Central memory CD8-positive, alpha-beta T cell (primary cell): ENCODE results near the gene WDR76.

Experiments
- ATAC-seq: fragments of 150-1000 bp; cut with Tn5 transposase; replicated peaks from 2 replicates; pipeline ENCODE4 v1.10.0; 2022; ENCODE audit warnings: mild to moderate bottlenecking, moderate FRiP score, moderate number of reproducible peaks; ENCODE audit not compliant: poor library complexity, severe bottlenecking; ENCODE audit errors: extremely low read depth
- DNase-seq, 2 donors: peaks; one replicate each; pipeline ENCODE4 v3.0.0; 2021; ENCODE audit warnings: low spot score in 2 of 2
- H3K27ac Mint-ChIP-seq: one replicate; pipeline ENCODE4 v1.8.0; 2022; ENCODE audit warnings: low read depth, mild to moderate bottlenecking, moderate library complexity, mixed read lengths
- H3K27me3 Mint-ChIP-seq: one replicate; pipeline ENCODE4 v1.8.0; 2022; ENCODE audit warnings: mixed read lengths
- H3K36me3 Mint-ChIP-seq: one replicate; pipeline ENCODE4 v1.8.0; 2022; ENCODE audit warnings: mild to moderate bottlenecking, moderate library complexity, mixed read lengths; ENCODE audit not compliant: insufficient read depth
- H3K4me1 Mint-ChIP-seq: one replicate; pipeline ENCODE4 v1.8.0; 2022; ENCODE audit warnings: mixed read lengths
- H3K4me3 Mint-ChIP-seq: one replicate; pipeline ENCODE4 v1.8.0; 2022; ENCODE audit warnings: mild to moderate bottlenecking, moderate library complexity, mixed read lengths
- H3K9me3 Mint-ChIP-seq: one replicate; pipeline ENCODE4 v1.8.0; 2022; ENCODE audit warnings: mixed read lengths

Gene WDR76

DNA sequence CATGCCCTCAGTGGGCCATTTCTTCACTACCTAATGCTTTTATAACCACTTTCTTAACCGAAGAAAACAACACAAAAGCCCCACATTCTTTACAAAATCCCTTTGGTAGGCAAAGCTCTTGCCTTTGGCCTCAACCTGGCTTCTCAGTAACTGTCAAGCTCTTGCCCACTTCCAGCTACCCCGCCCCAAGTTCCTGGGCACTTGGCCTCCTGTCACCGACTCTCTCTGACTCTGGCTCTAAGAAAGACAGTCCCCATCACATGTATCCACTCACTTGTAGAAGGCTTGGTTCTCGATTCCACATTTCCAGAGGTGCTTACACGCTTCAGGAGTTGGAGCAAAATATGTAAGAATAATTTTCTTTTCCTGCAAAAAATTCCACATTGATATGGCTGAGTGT is 61.1 kb downstream of the WDR76 start:
- H3K36me3 Mint-ChIP-seq, result peaks cover 2% of the 10 kb centered on the region

DNA sequence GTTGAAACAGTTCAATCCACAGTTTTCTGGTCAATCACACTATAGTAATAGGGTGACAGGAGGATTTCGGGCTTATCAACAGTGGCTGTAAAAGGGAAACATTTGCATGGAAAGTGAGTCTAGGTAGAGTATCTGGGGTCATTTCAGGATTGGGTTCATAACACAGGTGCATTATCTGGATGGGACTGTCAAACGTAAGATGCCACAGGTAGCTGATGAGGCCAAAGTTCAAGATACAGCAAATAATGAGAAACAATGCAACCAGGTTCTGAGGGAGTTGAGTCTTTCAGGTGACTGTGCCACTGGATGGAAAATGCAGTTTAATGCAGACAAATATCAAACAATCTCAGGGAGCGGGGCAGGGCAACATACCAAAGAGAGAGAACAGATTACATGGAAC is 62.2 kb downstream of the WDR76 start:
- Mint-ChIP-seq H3K4me1 (no peaks in the 10 kb centered on the region), H3K4me3 (no peak overlapping the region), H3K36me3 (peaks cover 2% of the 10 kb centered on the region), H3K27me3 (no peaks in the 10 kb centered on the region), H3K27ac (no peak overlapping the region), H3K9me3 (no peaks in the 10 kb centered on the region)
- DNase-seq (no peak), ATAC-seq (no peak)

More for the DNA sequence above, 61.1 kb downstream of the WDR76 start:
- Mint-ChIP-seq H3K27me3 (no peaks in the 10 kb centered on the region), H3K9me3 (no peaks in the 10 kb centered on the region), H3K4me1 (no peaks in the 10 kb centered on the region), H3K27ac (no peak overlapping the region), H3K4me3 (no peak overlapping the region)
- no peak for ATAC-seq
- DNase-seq, result no peak

DNA sequence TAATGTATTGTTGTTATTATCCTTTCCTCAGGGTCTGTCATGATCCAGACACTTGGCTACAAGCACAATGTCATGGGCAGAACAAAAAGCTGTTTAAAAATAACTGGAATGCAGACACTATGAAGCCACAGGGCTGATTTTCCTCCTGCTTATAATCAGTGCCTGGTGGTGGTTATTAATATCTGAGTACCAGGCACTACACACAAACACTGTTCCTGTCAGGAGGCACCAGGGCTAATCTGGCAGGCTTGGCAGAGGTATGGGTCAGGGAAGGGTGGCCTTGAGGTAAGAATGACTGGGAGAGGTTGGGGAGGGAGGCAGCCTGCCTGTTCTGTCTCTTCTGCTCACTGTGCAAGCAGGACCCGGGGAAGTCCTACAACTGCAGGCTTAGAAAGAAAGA is 67.2 kb downstream of the WDR76 start:
- no peaks in the 10 kb centered on the region for H3K27me3 Mint-ChIP-seq
- no peak for DNase-seq
- H3K36me3 Mint-ChIP-seq, result peaks cover 2% of the 10 kb centered on the region
- H3K9me3 Mint-ChIP-seq, result no peaks in the 10 kb centered on the region
- H3K27ac Mint-ChIP-seq, result no peak overlapping the region
- H3K4me1 Mint-ChIP-seq, result no peaks in the 10 kb centered on the region
- no peak for ATAC-seq
- no peak overlapping the region for H3K4me3 Mint-ChIP-seq

DNA sequence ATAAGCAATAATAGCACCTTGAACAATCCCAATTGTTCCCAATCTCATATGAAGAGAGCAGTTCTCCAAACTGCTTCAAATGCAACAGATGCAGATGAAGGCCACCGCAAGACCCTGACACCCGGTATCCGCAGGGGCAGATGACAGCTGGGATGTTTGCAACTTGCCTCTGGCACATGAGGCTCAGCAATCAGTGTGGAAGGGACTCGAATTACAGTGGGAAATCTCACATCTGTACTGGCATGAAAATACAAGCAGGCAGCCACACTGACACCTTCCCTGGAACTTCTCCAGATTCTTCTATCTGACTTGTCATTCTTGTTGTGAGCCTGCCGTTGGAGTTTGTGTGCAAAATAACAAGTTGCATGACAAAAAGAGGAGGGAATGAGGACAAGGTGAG is 68.8 kb downstream of the WDR76 start:
- H3K27me3 Mint-ChIP-seq, result no peaks in the 10 kb centered on the region
- no peaks in the 10 kb centered on the region for H3K9me3 Mint-ChIP-seq
- H3K27ac Mint-ChIP-seq, result peak overlapping the region; percentile 22
- ATAC-seq (no peak), DNase-seq (no peak)
- H3K36me3 Mint-ChIP-seq, result peaks cover 1% of the 10 kb centered on the region
- H3K4me3 Mint-ChIP-seq, result no peak overlapping the region
- H3K4me1 Mint-ChIP-seq, result no peaks in the 10 kb centered on the region

DNA sequence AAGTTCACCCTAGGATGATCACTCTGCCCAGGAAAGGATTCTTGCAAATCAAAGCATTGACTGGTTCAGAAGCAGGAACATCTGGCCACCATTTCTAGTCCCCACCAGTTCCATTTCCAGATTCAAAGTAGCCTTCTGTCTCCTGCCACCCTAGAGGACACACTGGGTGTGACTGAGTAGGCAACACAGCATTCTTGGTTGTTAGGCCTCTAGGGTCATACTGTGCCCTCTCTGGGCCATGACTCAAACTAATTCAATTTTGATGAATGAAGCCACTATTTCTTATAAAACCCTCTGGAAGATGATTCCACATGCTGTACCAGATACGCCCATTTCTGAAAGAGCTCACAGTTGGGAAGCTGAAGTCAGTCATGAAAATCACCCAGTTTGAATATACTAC is 69.7 kb downstream of the WDR76 start:
- H3K27ac Mint-ChIP-seq, result peak overlapping the region; percentile 22
- H3K27me3 Mint-ChIP-seq, result no peaks in the 10 kb centered on the region
- DNase-seq (no peak), ATAC-seq (no peak)
- H3K36me3 Mint-ChIP-seq, result peaks cover 1% of the 10 kb centered on the region
- H3K4me1 Mint-ChIP-seq, result no peaks in the 10 kb centered on the region
- no peaks in the 10 kb centered on the region for H3K9me3 Mint-ChIP-seq
- H3K4me3 Mint-ChIP-seq, result no peak overlapping the region

DNA sequence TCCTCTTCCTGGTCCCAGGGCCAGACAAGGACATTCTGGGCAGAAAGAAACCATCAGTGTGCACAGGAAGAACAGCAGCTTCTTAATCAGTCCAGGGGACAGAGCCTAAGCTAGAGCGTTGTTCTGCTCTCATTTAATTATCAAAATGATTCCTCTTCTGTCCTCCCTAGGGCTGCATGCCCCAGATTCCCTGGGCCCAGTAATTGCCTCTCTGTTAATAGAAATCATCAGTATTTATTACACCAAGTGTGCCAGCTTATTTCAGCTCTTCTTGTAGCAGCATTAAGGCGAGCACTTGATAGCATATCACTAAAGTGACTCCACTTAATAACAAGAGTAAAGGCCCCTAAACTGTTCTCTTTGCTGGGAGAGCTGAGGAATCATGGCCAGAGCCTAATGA is 72.1 kb downstream of the WDR76 start:
- no peaks in the 10 kb centered on the region for H3K27me3 Mint-ChIP-seq
- H3K4me1 Mint-ChIP-seq, result peaks cover 3% of the 10 kb centered on the region
- ATAC-seq (no peak), DNase-seq (no peak)
- H3K36me3 Mint-ChIP-seq, result peaks cover 1% of the 10 kb centered on the region
- H3K9me3 Mint-ChIP-seq, result no peaks in the 10 kb centered on the region
- no peak overlapping the region for H3K27ac Mint-ChIP-seq
- no peak overlapping the region for H3K4me3 Mint-ChIP-seq

DNA sequence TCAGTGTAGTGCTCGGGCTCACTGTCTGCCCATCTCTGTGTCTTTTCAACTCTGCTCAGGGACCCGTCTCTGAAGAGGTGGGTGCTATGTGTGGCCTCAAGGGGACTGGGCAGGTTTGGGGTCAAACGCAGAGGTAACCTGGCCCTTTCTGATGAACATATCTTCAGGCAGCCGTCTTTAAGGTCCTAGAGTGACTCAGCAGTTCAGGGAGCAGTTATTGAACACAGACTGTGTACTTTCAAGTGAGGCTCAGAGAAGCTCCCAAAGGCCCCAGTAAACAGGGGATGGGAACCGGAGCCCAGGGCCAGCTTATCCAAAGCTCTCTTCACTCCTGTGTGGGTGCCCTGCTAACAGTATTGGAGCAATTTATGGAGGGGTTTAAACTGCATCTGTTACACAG is 73.1 kb downstream of the WDR76 start:
- Mint-ChIP-seq H3K27me3 (no peaks in the 10 kb centered on the region), H3K36me3 (peaks cover 1% of the 10 kb centered on the region), H3K4me1 (peaks cover 6% of the 10 kb centered on the region), H3K27ac (no peak overlapping the region), H3K9me3 (no peaks in the 10 kb centered on the region), H3K4me3 (no peak overlapping the region)
- DNase-seq, result no peak
- no peak for ATAC-seq

DNA sequence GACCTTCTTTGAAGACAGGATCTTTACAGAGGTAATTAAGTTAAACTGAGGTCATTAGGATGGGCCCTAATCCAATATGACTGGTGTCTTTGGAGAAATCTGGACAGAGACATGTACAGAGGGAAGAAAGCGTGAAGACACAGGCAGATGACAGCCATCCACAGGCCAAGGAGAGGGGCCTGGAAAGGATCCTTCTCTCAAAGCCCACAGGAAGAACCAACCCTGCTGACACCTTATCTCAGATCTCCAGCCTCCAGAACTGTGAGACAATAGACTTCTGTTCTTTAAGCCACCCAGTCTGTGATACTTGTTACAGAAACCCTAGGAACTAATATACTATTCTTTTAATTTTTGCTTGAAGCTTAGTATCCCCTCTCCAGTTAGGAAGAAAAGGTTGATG is 74.2 kb downstream of the WDR76 start:
- ATAC-seq, result no peak
- no peaks in the 10 kb centered on the region for H3K9me3 Mint-ChIP-seq
- peaks cover 6% of the 10 kb centered on the region for H3K4me1 Mint-ChIP-seq
- no peak overlapping the region for H3K4me3 Mint-ChIP-seq
- H3K36me3 Mint-ChIP-seq, result peaks cover 1% of the 10 kb centered on the region
- no peak overlapping the region for H3K27ac Mint-ChIP-seq
- no peak for DNase-seq
- H3K27me3 Mint-ChIP-seq, result no peaks in the 10 kb centered on the region

DNA sequence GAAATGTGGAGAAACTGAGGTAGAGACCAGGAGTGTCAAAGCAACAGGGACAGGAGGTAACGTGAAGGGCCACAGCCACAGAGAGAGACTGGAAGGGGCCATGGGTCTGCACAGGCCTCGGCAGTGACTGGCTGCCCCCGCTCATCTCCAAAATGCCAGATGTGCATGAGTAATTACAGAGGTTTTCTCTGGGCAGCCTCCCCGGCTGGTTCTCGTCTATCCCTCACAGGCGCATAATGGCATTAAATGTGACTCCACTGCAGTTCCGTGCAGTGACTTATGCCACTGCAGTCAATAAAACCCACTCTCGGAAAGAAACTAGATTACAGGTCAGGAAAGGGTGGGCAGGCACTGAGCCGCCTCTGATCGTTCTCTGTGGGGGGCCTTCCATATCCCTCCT is 74.7 kb downstream of the WDR76 start:
- peaks cover 1% of the 10 kb centered on the region for H3K36me3 Mint-ChIP-seq
- H3K27me3 Mint-ChIP-seq, result no peaks in the 10 kb centered on the region
- H3K4me1 Mint-ChIP-seq, result peaks cover 6% of the 10 kb centered on the region
- H3K4me3 Mint-ChIP-seq, result no peak overlapping the region
- DNase-seq (no peak), ATAC-seq (no peak)
- H3K27ac Mint-ChIP-seq, result no peak overlapping the region
- no peaks in the 10 kb centered on the region for H3K9me3 Mint-ChIP-seq

DNA sequence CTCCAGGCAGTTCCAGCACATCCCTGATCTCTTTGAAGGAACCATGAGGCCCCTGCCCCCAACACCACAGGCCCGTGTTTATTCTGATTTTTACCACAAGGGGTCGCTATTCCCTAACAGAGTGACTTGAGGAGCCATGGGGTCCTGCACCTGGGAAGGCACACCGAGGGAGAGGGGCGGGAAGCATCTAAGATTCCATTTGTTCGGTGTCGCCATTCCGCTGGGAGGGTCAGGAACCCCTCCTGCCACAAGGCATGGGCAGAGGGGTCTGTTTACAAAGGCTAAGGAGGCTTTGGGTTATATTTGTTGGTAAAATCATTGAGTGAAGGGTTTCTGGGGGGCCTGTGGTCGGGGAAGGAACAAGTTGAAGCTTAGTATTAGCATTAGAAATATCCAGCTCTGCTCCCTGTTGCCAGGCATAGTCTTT is 77.1 kb downstream of the WDR76 start:
- Mint-ChIP-seq H3K4me1 (peaks cover 6% of the 10 kb centered on the region), H3K36me3 (peaks cover 1% of the 10 kb centered on the region), H3K4me3 (no peak overlapping the region), H3K27me3 (no peaks in the 10 kb centered on the region), H3K27ac (no peak overlapping the region), H3K9me3 (no peaks in the 10 kb centered on the region)
- DNase-seq (peak; percentile 31 to 42), ATAC-seq (peak; percentile 40)

DNA sequence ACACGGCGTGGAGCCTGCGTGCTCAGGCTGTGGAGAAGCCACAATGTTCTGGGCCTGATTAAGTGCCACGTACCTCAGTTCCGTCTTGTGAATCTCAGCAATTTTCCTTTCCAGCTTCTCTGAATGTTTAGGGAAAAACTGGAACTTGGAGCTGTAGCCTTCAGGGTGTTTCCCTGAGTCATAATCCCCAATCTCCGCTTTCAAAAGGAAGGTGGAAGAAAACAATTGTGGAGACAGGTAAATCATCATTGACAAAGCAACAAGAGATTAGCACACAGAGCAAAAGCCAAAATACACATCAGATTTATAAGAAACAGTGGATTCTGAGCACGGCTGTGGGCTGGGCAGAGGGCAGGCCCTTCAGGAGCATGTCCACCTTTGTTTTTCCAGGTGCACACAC is 79.0 kb downstream of the WDR76 start:
- Mint-ChIP-seq H3K36me3 (no peaks in the 10 kb centered on the region), H3K4me1 (peaks cover 6% of the 10 kb centered on the region), H3K9me3 (no peaks in the 10 kb centered on the region), H3K27me3 (no peaks in the 10 kb centered on the region), H3K4me3 (no peak overlapping the region), H3K27ac (no peak overlapping the region)
- no peak for ATAC-seq
- DNase-seq, result no peak

DNA sequence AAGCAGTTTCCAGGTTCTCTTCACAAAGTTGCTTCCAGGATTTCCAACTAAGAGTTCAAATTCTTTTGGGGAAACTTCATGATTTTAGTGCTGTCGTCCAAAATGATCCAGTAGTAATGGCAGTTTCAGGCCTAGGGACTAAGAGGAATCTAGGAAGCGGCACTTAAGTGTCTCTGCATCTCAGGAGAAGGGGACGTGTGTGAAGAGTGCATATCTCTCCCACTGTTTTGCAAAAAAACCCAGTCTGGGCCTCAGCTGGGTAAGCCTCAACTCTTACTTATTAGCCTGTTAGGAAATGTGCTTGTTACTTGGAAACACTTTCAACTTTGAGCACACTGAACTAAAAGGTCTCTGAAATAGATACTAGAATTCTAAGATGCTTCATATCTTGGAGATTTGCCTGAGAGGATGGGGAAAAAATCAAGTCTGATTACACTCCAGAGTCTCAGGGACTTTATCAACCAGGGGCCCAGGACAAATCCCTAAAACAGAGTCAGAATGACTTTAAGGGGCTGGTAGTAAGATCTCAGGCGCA is 81.8 kb downstream of the WDR76 start:
- Mint-ChIP-seq H3K4me3 (no peak overlapping the region), H3K27me3 (no peaks in the 10 kb centered on the region), H3K27ac (no peak overlapping the region), H3K9me3 (no peaks in the 10 kb centered on the region), H3K36me3 (no peaks in the 10 kb centered on the region), H3K4me1 (peaks cover 5% of the 10 kb centered on the region)
- DNase-seq (no peak), ATAC-seq (no peak)

DNA sequence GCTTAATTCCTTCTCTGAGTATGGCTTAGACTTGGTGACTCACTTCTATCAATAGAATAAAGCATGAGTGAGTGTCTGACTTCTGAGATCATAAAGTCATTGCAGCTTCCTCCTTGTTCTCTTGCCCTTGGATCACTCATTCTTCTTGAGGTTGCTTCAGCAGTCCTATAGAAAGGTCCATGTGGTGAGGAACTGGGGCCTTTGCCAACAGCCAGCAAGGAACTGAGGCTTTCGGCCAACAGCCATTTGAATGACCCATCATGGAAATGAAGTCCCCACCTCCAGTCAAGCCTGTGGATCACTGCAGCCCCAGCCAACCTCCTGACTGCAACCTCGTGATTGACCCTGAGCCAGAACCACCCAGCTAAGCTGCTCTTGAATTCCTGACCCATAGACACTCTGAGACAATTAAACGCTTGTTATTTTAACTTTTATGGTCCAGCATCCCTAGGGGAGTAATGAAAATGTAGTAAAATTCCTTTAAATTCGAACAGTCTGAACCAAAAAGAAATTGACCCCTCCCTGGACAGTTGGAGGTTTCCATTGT is 84.5 kb downstream of the WDR76 start:
- Mint-ChIP-seq H3K9me3 (no peaks in the 10 kb centered on the region), H3K4me3 (no peak overlapping the region), H3K36me3 (peaks cover 2% of the 10 kb centered on the region), H3K27me3 (no peaks in the 10 kb centered on the region), H3K4me1 (no peaks in the 10 kb centered on the region), H3K27ac (no peak overlapping the region)
- no peak for DNase-seq
- ATAC-seq, result no peak
